PFSK-1 (cell line): ENCODE data around the gene HIGD1C.

Experiments used
- POLR2AphosphoS5 ChIP-seq: IDR thresholded peaks from 2 replicates; pipeline ENCODE4 v1.6.1; 2012; ENCODE audit warnings: low read depth, mild to moderate bottlenecking, control low read depth, low read length, moderate library complexity
- REST ChIP-seq, 2 experiments: IDR thresholded peaks; 2 replicates each; pipeline versions ENCODE4 v1.6.1 to v1.8.0; 2011 to 2012; ENCODE audit warnings: low read depth in 2 of 2, low read length in 2 of 2, control low read depth in 1 of 2, inconsistent platforms in 1 of 2, mild to moderate bottlenecking in 1 of 2, moderate library complexity in 1 of 2; ENCODE audit not compliant: insufficient read depth in 1 of 2
- SIN3A ChIP-seq: IDR thresholded peaks from 2 replicates; pipeline ENCODE4 v1.6.1; 2012; ENCODE audit warnings: mild to moderate bottlenecking, low read length, moderate library complexity, borderline replicate concordance; ENCODE audit not compliant: insufficient read depth
- TAF1 ChIP-seq: IDR thresholded peaks from 2 replicates; pipeline ENCODE4 v1.6.1; 2012; ENCODE audit warnings: low read length, control low read depth, borderline replicate concordance; ENCODE audit not compliant: insufficient read depth

GRCh38 chr12:50926415-50926814 lies 25.9 kb upstream of the HIGD1C start:
- TF ChIP-seq REST (IDR thresholded peaks at IDR 0.05; ENCODE audit: insufficient read depth in 1 of 2, low read depth in 2 of 2, low read length in 2 of 2) (no peak), POLR2AphosphoS5 (no peak), TAF1 (no peak), SIN3A (no peak)
